IPS-18c (cell line): ENCODE measurements around the gene MAP7D3.

Experiments used
- H3K4me3 ChIP-seq: 2 replicates; pipeline ENCODE4 v1.7.0; 2013; ENCODE audit warnings: low read depth, mild to moderate bottlenecking, low read length, moderate library complexity; ENCODE audit not compliant: insufficient read depth
- H3K9me3 ChIP-seq: one replicate; pipeline ENCODE4 v1.6.1; 2013; ENCODE audit warnings: mild to moderate bottlenecking, low read length, moderate library complexity; ENCODE audit not compliant: control insufficient read depth, insufficient read depth

The MAP7D3 gene

DNA sequence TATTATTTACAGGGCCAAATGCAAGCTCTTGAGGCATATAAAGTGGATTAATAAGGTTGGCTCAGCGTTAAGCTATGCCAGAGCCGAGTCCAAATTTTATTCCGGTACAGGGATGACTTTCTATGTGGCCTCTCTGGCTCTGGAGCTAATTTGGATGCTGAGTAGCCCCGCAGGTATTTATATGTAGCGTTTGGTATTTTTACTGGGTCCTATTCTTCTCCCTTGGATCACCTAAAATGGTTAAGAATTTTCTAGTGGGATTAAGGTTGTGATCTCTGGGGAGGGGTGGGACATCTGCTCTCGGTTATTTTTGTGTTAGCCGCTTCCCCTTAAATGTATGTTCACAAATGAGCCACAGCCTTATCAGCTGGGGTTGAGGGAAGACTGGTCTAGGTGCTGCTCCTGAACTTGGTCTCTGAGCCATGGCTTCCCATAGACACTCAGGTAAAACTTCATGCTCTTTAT is 54.5 kb downstream of the MAP7D3 start:
- no peak overlapping the region for H3K4me3 ChIP-seq
- no peaks in the 10 kb centered on the region for H3K9me3 ChIP-seq

DNA sequence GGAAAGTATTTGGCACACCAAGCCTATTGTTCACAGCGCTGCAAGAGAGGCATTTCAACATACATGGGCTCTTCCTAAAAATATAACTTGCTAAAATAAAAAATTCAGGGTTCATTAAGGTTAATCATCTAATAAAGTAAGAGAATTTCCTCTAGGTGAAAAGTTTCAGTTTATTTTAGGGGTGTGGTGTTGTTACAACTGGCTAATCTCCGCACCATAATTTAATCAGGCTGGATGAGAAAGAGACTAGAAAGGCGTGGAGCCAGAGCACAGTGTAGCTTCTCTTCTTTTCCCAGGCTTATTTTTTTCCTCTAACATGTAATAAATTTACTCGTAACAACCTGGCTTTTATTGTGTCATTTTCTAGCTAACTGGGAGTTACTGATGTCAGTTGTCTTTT is 56.0 kb downstream of the MAP7D3 start:
- Histone ChIP-seq H3K9me3 (no peaks in the 10 kb centered on the region), H3K4me3 (no peak overlapping the region)

DNA sequence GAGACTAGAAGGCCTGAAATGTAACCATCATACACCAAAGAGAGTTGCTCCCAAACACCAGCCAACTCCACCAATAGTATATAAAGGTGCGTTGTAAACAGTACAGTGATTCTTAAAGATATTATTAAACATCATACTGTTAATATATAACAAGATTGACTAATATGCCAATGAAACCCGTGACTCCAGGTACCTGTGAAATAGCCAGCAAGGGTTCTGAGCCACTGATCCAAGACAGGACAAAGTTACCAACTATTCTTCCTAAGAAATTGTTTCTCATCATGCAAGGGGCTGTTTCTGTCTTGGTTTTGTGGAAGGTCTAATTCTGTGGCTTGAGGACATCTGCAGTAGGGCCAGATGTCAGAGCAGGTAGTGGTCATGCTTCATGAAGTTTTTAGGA is 56.7 kb downstream of the MAP7D3 start:
- H3K9me3 ChIP-seq: no peaks in the 10 kb centered on the region
- no peak overlapping the region for H3K4me3 ChIP-seq

DNA sequence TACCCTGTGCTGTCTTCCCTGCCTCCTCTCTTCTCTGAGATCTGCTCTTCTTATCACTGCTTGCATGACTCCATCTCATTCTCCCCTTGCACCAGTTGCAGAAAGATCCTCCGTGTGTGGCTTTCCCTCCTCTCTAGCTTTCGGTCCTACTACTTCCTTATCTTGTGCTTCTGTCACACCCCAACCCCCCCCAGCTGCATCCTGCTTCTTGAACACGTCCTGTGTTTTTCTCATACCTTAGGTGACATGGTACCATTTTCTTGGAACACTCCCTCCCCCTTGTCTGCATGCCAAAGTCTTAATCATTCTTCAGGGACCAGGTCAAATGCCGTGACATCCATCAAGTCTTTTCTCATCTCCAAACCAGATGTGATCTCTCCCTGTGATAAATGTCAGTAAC is 57.4 kb downstream of the MAP7D3 start:
- H3K4me3 ChIP-seq: no peak overlapping the region

DNA sequence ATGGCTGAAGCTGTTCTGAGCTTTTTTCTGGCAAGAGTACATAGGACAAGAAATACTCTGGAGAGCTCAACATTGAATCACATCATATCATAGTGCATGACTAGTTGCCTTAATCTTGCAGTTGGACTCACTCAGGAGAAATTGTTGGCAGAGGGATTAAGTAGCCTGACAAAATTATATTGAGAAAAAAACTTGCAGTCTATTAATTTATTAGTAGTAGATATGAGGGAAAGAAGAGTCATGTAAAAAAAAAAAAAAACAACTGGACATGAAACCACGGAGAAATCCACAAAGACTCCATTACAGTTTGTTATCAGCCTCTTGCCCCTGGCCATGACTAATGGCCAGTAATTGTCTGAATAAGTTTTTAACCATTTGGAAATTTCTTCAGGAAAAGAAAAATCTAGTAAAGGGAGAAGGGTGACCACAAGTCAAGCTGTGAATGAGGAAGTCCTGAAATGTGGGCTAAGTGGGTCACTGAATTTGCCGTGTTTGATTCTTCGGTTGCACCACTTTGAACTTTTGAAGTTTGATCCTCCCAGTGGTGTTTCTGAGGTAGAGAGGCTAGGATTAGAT is 58.3 kb downstream of the MAP7D3 start:
- no peaks in the 10 kb centered on the region for H3K9me3 ChIP-seq
- H3K4me3 ChIP-seq: no peak overlapping the region

More for the DNA sequence above, 57.4 kb downstream of the MAP7D3 start:
- no peaks in the 10 kb centered on the region for H3K9me3 ChIP-seq

DNA sequence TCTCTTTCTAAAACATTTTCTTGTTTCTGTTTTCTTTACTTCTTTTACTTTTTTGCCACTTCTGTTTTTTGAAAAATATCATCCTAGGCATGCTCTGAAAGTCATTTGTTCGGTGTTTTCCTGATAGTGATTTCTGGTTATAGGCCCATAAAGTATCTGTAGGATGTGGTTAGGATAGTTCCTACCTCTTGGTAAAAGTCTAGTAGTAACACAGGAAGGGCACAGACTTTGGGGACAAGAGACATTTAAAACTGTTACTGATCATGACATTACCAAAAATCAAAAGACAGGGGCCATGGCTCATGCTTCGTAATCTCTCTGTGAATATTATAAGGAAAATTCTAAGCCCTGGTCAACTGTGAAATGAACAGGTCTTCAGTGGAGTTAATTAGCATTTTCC is 59.1 kb downstream of the MAP7D3 start:
- H3K9me3 ChIP-seq: no peaks in the 10 kb centered on the region

DNA sequence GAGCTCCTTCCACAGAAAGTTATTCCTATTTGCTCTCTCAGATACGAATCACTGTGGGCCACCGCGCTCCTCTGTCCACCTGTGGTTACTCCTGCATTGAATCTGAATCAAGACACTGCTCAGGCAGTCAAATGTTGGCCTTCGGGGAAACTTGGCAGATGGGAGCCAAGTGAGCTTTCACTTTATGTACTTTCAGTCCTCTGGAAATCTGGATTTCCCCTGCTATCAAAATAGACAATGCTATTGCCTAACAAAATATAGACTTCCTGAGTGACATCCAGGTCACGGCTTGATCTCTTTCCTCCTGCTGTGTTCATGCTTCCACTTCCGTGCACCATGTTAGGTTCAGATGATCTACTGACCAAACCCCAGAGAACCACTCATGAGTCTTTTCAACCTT is 60.0 kb downstream of the MAP7D3 start:
- H3K4me3 ChIP-seq: no peak overlapping the region
- H3K9me3 ChIP-seq: no peaks in the 10 kb centered on the region

More for the DNA sequence above, 59.1 kb downstream of the MAP7D3 start:
- H3K4me3 ChIP-seq: no peak overlapping the region

DNA sequence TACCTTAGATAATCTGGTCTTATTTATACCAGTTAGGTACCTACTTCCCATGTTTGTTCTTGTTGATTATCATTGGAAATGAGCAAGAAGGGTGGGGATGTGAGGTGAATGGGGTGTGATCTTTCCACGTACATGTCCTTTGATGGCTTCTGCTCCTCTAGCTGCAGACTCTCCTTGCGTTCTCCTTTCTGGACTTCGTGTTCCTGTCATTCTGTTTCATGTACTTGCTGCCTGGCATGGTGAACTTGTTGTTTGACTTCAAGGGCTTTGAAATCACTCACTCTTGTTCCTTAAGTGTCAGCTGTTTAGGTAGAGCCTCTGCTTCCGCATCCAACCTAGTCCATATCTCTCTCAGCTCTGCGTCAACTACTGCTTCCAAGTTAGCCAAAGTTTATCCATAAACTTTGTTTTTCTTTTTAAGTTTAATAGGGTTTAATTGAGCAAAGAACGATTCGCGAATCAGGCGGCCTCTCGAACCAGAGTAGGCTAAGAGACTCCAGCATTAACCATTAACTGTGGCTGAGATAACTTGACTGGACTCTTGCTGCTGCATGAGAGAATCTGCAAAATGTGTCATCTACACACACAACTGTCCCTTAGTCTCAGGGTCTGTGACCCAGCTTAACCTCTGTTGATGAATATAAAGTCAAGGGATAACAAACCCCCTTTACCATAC is 61.0 kb downstream of the MAP7D3 start:
- no peak overlapping the region for H3K4me3 ChIP-seq
- no peaks in the 10 kb centered on the region for H3K9me3 ChIP-seq

DNA sequence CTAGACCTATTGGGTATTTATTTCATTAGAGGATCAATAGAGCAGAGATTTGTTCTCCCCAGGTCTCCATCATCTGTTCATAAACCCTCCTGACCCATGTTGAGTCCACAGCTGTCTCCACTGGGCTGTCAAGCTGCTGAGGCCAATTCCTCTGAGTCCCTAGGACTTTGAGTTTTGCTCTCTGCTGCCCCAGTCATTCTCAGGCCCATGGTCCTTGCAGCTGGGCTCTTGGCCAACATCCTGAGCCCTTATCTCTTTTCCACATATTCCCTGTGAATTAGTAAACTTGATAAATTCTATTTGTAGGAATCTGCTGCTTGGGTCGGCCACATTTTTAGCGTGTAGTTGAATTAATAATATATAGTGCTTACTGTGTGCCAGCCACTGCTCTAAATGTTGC is 62.0 kb downstream of the MAP7D3 start:
- no peak overlapping the region for H3K4me3 ChIP-seq
- no peaks in the 10 kb centered on the region for H3K9me3 ChIP-seq

DNA sequence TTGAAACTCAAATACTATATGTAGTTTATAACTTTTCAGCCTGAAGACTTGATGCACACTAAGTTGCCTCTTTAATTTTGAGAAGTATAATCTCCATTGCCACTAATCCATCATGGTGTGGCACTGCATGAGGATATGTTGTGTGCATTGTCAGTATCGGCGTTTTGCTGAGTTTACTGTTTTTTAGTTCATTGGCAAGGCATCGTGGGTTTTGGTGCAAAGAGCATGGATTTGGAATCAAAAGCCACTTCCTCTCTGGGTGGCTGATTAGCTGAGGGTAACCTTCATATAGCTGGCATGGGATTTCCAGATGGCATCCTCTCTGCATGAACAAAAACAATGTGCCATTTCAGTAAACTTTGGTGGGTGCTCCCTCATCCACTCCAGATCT is 65.2 kb downstream of the MAP7D3 start:
- no peak overlapping the region for H3K4me3 ChIP-seq
- H3K9me3 ChIP-seq: no peaks in the 10 kb centered on the region

DNA sequence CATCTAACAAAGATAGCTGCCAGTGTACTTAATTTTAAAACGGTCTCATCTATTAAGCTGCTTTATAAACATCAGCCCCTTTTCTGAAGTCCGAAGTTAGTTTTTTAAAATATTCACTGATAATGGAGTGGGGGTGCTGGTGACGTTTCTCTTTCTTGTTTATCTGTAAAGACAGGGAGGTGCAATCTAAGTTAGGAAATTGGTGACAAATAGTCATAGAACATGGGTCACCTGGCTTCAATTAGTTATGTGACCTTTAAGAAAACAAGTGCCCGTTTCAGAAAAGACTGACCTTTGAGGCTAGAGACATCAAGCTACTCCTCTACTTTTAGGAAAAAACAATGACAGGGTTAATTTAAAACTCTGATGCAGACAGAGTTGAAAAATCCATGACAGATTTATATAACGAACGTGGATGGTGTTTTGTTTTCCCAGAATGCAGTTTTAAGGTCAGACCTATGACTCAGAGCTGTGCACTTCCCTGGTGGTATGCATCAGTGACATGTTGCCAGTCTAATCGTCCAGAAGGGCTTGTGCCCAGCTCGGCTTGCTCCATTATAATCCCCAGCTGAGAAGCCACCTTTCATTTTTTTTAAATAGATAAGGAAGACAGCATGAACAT is 65.7 kb downstream of the MAP7D3 start:
- no peak overlapping the region for H3K4me3 ChIP-seq
- H3K9me3 ChIP-seq: no peaks in the 10 kb centered on the region

DNA sequence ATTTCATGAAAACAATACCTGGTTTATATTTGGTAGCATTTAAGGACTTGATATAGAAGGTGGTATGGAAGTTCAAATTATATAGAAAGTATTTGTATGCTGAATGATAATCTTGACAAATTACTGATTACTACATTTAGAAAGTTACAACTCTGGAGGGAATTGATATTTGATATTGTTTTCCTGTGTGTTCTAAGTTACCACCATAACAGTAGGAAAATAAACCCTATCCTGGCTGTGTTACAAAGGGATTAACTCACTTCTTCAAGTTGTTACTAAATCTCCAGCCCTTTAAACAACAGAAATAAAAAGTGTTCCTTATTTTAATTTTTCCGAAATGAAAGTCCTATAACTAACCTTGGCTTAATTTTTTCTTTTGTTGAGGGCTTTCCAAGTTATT is 67.3 kb downstream of the MAP7D3 start:
- Histone ChIP-seq H3K9me3 (no peaks in the 10 kb centered on the region), H3K4me3 (no peak overlapping the region)

DNA sequence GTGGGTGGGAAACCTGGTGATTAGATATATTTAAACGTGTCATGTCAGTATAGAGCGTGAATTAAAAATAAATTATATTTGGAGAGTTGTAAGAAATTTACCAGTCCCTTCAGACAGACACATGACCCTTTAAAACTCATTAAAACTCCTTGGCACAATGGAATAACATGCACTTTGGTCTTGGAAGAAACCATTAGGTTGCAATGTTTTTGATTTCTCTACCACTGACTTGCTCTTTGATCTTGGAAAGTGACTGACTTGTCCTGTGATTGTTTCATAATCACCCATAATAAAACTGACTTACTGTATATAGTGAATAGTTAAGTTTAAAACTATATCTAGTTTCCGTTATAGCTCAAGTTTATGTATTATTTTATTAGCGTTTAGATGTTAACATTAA is 68.0 kb downstream of the MAP7D3 start:
- Histone ChIP-seq H3K4me3 (no peak overlapping the region), H3K9me3 (no peaks in the 10 kb centered on the region)

DNA sequence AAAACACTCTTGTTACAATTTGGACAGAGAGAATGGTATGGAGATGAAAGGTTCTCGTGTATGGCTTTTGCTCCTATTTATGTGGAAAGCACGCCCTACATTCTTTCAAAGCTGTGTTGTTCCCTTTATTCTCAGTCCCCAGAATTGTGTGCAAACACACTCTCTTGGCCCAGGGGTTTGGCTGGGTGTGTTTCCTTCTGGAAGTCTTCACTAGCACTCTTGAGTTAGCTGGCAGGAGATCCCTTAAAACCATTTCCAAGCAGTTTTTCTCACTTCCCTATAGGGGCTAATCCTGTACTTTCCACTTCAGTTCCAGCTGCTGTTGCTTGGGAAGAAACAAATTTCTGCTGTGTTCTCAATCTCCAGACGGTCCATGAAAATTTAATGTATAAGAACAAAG is 68.8 kb downstream of the MAP7D3 start:
- Histone ChIP-seq H3K9me3 (no peaks in the 10 kb centered on the region), H3K4me3 (no peak overlapping the region)

DNA sequence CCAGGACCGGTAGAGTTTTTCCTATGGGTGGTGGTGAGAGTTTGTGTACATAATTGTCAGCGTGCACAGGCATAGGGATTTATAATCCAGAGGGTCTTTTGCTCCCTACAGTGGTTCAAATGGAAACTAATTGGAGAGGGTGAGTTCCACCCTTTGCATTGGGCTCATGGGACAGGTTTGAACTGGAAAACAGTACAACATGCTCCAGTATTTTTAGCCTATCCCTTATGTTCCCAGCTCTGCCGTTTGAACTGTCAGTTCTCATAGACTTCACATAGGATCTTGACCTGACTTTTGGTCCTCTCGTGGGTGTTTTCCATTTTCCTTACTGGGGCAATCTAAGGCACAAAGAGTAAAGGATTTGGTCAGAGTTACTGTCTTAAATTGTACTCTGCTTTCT is 72.1 kb downstream of the MAP7D3 start:
- H3K4me3 ChIP-seq: no peak overlapping the region
- no peaks in the 10 kb centered on the region for H3K9me3 ChIP-seq

DNA sequence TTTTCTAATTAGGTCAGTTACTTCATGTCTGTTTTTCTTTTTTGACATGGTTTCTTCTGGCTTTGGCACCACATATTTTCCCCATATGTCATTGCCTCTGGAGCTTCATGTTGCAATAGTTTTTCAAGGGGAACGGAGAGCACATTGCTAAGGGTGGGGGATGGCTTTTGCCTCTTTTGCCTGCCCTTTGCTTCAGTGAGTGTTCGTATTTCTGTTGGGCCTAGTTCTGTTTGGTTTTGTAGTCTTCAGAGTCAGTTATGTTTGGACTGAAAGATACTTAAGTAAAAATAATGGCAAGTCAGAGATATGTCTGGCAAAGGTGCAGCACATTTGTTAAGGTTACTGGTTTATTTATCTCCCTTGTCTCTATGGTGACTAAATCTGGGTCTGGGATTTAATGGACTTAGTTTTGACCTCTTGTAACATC is 74.8 kb downstream of the MAP7D3 start:
- Histone ChIP-seq H3K4me3 (no peak overlapping the region), H3K9me3 (no peaks in the 10 kb centered on the region)

DNA sequence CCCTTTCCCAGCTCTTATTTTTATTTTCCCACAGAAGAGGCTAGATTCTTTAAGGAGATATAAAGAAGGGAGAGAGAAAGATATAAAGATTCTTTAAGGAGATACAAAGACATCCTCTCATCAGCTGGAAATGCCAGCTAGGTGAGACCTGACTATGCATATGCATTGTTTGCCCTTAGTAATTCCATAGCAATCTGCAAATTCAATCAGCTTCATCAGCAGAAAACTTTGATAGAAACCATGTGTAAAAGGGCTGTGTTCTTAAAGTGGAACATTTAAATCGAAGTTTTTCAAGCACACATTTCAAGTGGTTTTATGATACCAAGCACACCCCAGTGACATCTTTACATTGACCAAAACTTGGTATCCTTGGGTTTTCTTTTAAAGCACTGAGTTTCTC is 79.8 kb downstream of the MAP7D3 start:
- Histone ChIP-seq H3K4me3 (no peak overlapping the region), H3K9me3 (no peaks in the 10 kb centered on the region)

DNA sequence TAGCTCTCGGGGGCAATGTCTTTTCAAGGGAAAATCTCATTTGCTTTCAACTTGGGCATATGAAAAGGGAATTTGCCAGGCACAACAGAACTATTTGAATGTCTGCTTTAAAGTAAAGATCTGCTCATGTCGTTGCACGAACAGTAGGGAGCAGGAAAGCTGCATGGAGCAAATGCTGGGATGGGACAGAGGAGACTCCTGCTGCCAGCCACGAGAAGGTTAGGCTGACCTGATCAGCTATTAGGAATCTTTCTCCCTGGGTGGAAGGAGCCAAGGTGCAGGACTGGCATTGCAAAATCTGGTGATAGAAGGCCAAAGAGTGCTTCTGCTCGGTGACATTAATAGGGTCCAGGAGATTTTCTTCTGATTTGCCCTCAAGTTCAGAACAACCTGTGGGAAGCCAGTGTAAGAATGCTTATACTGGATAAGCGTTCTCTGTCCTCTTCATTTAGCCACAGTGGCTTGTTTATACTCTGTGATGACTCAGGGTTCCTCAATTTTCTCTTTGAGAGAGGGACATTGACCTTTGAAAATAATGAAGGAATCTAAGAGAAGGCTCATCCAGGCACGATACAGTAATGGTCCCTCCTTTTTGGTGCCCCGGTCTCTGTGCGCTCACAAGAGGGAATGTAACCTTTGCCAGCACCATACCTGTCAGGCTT is 80.9 kb downstream of the MAP7D3 start:
- Histone ChIP-seq H3K9me3 (no peaks in the 10 kb centered on the region), H3K4me3 (no peak overlapping the region)
